ENCODE results near the gene BHLHE41. TPM values are rescaled to one million over a fixed set of nuclear protein-coding genes. Genes with fewer than 3 reads are reported as not detected.

BHLHE41 gene
- total RNA-seq, 1 experiment from 2014 or later = 4.3 TPM

- BruUV-seq (replicated peaks) = no TSS peak
- Histone ChIP-seq H3K4me1 (ENCODE audit: insufficient read depth, low read length, poor library complexity, severe bottlenecking) (no peaks in the 10 kb centered on the region), H3K27me3 (replicated peaks; ENCODE audit: insufficient read depth, low read depth, low read length, poor library complexity) (no peaks in the 10 kb centered on the region), H3K36me3 (ENCODE audit: insufficient read depth, low read length, poor library complexity, severe bottlenecking) (no peaks in the 10 kb centered on the region), H3K9me3 (ENCODE audit: low read depth, low read length, poor library complexity, severe bottlenecking) (no peaks in the 10 kb centered on the region), H3K4me3 (ENCODE audit: low read depth, low read length, poor library complexity, severe bottlenecking) (no peak overlapping the region), H3K27ac (ENCODE audit: low read depth, low read length, poor library complexity, severe bottlenecking) (no peak overlapping the region)
- TF ChIP-seq EZH2 (IDR thresholded peaks at IDR 0.05; ENCODE audit: borderline replicate concordance, low read depth, low read length, poor library complexity, severe bottlenecking) = no peak
- TF ChIP-seq, protein P1, sequence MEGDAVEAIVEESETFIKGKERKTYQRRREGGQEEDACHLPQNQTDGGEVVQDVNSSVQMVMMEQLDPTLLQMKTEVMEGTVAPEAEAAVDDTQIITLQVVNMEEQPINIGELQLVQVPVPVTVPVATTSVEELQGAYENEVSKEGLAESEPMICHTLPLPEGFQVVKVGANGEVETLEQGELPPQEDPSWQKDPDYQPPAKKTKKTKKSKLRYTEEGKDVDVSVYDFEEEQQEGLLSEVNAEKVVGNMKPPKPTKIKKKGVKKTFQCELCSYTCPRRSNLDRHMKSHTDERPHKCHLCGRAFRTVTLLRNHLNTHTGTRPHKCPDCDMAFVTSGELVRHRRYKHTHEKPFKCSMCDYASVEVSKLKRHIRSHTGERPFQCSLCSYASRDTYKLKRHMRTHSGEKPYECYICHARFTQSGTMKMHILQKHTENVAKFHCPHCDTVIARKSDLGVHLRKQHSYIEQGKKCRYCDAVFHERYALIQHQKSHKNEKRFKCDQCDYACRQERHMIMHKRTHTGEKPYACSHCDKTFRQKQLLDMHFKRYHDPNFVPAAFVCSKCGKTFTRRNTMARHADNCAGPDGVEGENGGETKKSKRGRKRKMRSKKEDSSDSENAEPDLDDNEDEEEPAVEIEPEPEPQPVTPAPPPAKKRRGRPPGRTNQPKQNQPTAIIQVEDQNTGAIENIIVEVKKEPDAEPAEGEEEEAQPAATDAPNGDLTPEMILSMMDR (conservative IDR thresholded peaks at IDR 0.05; ENCODE audit: low read depth, low read length) = no peak
- CTCF ChIA-PET = no interaction called here
- POLR2A ChIA-PET (ENCODE audit: low non-redundant PET) = no interaction called here
- intact Hi-C loops (cut with micrococcal nuclease; ENCODE audit: unreplicated experiment) = no loop called here
- DNase-seq (ENCODE audit: low spot score) = no peak
Measured at GRCh38 chr12:26080911-26081310, 43.9 kb downstream of the BHLHE41 start.

GRCh38 chr12:26077915-26078702 lies 46.7 kb downstream of the BHLHE41 start:
- DNase-seq (ENCODE audit: low spot score) = no peak
- no peaks in the 10 kb centered on the region for H3K36me3 ChIP-seq (ENCODE audit: insufficient read depth, low read length, poor library complexity, severe bottlenecking)
- no peaks in the 10 kb centered on the region for H3K9me3 ChIP-seq (ENCODE audit: low read depth, low read length, poor library complexity, severe bottlenecking)
- H3K27me3 ChIP-seq (replicated peaks; ENCODE audit: insufficient read depth, low read depth, low read length, poor library complexity) = no peaks in the 10 kb centered on the region
- H3K4me1 ChIP-seq (ENCODE audit: insufficient read depth, low read length, poor library complexity, severe bottlenecking) = no peaks in the 10 kb centered on the region
- CTCF ChIA-PET = no interaction called here
- intact Hi-C loops (cut with micrococcal nuclease; ENCODE audit: unreplicated experiment) = no loop called here
- H3K4me3 ChIP-seq (ENCODE audit: low read depth, low read length, poor library complexity, severe bottlenecking) = no peak overlapping the region
- POLR2A ChIA-PET (ENCODE audit: low non-redundant PET) = no interaction called here
- no TSS peak for BruUV-seq (replicated peaks)
- H3K27ac ChIP-seq (ENCODE audit: low read depth, low read length, poor library complexity, severe bottlenecking) = no peak overlapping the region
- TF ChIP-seq, protein P1 (conservative IDR thresholded peaks at IDR 0.05; ENCODE audit: low read depth, low read length) = no peak
- TF ChIP-seq EZH2 (IDR thresholded peaks at IDR 0.05; ENCODE audit: borderline replicate concordance, low read depth, low read length, poor library complexity, severe bottlenecking) = no peak

Other genes with a start within 250 kb of the BHLHE41 start
- gene RASSF8, start 166.4 kb downstream of the BHLHE41 start, total RNA-seq (2021) = 19.8 and 23.1 TPM in 2 replicates
- gene SSPN, start 70.5 kb upstream of the BHLHE41 start, total RNA-seq (2021) = 9.8 and 10.3 TPM in 2 replicates

All from A673 (cell line).